Measurements from ENCODE around the gene DCDC2B. TPM values are rescaled to one million over a fixed set of nuclear protein-coding genes. Genes with fewer than 3 reads are reported as not detected.

The DCDC2B gene
- total and polyA plus RNA-seq, 10 of the 15 experiments (the other 5 are each of a cell fraction or from before 2014, with no cell fraction given), result 0.12 to 0.21 (median 0.15) TPM; not detected in 7

DNA sequence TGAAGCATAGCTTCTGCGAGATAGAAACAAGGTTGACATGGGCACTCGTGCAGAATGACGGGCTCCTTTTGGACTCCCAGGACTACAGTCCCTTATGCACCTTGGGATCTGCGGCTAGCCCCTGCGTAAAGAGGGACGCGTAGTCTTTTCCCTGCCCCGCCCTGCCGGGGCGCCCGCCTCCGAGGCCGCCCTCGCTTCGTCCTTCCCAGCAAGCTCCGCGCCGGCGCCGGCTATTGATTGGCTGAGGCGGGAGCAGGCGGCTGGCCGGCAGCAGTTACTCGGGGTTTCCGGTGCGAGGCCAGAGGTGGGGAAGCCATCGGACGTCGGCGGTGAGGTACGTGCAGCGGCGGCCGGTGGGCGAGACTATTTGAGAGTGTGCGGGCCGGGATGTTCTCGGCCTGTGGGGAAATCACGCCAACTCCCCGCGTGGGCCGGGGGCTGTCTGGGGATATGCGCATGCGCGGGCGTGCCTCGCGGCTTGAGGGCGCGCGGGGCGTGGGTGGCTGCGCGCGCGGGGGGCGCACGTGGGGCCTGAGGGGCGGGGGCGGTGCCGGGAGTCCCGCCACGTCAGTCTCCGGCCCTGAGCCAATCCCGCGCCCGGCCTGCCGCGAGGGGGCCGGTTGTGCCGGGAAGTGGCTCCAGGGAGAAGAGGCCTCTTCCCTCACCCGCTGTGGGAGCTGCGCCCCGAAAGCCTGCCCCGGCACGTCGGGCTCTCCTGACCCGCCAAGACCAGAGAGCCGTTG is 29.3 kb upstream of the DCDC2B start, which contains the start of gene TXLNA (continued):
- TF ChIP-seq, protein P1, sequence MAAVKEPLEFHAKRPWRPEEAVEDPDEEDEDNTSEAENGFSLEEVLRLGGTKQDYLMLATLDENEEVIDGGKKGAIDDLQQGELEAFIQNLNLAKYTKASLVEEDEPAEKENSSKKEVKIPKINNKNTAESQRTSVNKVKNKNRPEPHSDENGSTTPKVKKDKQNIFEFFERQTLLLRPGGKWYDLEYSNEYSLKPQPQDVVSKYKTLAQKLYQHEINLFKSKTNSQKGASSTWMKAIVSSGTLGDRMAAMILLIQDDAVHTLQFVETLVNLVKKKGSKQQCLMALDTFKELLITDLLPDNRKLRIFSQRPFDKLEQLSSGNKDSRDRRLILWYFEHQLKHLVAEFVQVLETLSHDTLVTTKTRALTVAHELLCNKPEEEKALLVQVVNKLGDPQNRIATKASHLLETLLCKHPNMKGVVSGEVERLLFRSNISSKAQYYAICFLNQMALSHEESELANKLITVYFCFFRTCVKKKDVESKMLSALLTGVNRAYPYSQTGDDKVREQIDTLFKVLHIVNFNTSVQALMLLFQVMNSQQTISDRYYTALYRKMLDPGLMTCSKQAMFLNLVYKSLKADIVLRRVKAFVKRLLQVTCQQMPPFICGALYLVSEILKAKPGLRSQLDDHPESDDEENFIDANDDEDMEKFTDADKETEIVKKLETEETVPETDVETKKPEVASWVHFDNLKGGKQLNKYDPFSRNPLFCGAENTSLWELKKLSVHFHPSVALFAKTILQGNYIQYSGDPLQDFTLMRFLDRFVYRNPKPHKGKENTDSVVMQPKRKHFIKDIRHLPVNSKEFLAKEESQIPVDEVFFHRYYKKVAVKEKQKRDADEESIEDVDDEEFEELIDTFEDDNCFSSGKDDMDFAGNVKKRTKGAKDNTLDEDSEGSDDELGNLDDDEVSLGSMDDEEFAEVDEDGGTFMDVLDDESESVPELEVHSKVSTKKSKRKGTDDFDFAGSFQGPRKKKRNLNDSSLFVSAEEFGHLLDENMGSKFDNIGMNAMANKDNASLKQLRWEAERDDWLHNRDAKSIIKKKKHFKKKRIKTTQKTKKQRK (IDR thresholded peaks at IDR 0.05; ENCODE audit: low read depth, low read length), result no peak
- TF ChIP-seq, protein P2, sequence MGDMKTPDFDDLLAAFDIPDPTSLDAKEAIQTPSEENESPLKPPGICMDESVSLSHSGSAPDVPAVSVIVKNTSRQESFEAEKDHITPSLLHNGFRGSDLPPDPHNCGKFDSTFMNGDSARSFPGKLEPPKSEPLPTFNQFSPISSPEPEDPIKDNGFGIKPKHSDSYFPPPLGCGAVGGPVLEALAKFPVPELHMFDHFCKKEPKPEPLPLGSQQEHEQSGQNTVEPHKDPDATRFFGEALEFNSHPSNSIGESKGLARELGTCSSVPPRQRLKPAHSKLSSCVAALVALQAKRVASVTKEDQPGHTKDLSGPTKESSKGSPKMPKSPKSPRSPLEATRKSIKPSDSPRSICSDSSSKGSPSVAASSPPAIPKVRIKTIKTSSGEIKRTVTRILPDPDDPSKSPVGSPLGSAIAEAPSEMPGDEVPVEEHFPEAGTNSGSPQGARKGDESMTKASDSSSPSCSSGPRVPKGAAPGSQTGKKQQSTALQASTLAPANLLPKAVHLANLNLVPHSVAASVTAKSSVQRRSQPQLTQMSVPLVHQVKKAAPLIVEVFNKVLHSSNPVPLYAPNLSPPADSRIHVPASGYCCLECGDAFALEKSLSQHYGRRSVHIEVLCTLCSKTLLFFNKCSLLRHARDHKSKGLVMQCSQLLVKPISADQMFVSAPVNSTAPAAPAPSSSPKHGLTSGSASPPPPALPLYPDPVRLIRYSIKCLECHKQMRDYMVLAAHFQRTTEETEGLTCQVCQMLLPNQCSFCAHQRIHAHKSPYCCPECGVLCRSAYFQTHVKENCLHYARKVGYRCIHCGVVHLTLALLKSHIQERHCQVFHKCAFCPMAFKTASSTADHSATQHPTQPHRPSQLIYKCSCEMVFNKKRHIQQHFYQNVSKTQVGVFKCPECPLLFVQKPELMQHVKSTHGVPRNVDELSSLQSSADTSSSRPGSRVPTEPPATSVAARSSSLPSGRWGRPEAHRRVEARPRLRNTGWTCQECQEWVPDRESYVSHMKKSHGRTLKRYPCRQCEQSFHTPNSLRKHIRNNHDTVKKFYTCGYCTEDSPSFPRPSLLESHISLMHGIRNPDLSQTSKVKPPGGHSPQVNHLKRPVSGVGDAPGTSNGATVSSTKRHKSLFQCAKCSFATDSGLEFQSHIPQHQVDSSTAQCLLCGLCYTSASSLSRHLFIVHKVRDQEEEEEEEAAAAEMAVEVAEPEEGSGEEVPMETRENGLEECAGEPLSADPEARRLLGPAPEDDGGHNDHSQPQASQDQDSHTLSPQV (IDR thresholded peaks at IDR 0.05), result peak; percentile 70; the same call in 1 of the 2 replicates
- TF ChIP-seq KLF5 (IDR thresholded peaks at IDR 0.05; ENCODE audit: partially characterized antibody), result peak; percentile 68
- TF ChIP-seq CREB1 (IDR thresholded peaks at IDR 0.05; ENCODE audit: low read depth), result peak; percentile 46

Data from GM12878 (cell line).